Measurements from ENCODE around the gene RIPK3. TPM values are rescaled to one million over a fixed set of nuclear protein-coding genes. Genes with fewer than 3 reads are reported as not detected.

RIPK3 gene
- total and polyA plus RNA-seq, 2 experiments from 2014 or later: 0.32 to 1.5 TPM

DNA sequence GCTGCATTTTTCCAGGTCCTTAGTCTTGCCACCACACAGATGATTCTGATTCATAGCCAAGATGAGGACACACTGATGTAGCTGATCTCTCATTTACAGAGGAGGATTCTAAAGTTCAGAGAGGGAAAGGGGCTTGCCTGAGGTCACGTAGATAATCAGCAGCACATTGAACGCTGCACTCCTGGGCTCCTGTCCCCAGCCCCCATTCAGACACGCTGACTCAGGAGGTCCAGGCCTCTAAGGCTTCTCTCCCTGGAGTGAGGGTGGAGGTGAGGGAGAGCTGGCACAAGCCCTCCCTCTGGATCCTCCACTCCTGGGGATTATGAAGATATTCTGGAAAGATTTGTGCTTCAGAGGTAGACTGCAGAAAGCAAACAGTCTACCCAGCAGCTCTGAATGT lies 38.5 kb upstream of the RIPK3 start:
- no peaks in the 10 kb centered on the region for H3K36me3 ChIP-seq (ENCODE audit: insufficient read depth)
- no peak overlapping the region for H3K27ac Mint-ChIP-seq
- 0 out of 2 replicates have a peak, but pooled peaks cover 2% of the 10 kb centered on the region for H3F3A ChIP-seq (replicated peaks; ENCODE audit: low read depth)
- no peak overlapping the region for H3K4me3 ChIP-seq
- peaks cover 31% of the 10 kb centered on the region for H3K4me1 ChIP-seq (ENCODE audit: insufficient read depth)
- no peak overlapping the region for H3K4me3 Mint-ChIP-seq
- H3K79me2 ChIP-seq (replicated peaks; ENCODE audit: insufficient read depth): no peaks in the 10 kb centered on the region
- DNase-seq (ENCODE audit: low spot score) (no peak), ATAC-seq (no peak)
- no peaks in the 10 kb centered on the region for H4K20me1 ChIP-seq (replicated peaks; ENCODE audit: insufficient read depth)
- no peaks in the 10 kb centered on the region for H3K27me3 ChIP-seq (ENCODE audit: insufficient read depth)
- peaks cover 6% of the 10 kb centered on the region; the same call in 2 of the 3 replicates for H3K36me3 Mint-ChIP-seq (ENCODE audit: low read depth)
- H3K9me3 Mint-ChIP-seq: no peaks in the 10 kb centered on the region
- no peak overlapping the region for H2AFZ ChIP-seq
- H3K27me3 Mint-ChIP-seq (ENCODE audit: insufficient read depth, low read depth, poor library complexity): peaks cover 25% of the 10 kb centered on the region
- no peak overlapping the region for H3K4me2 ChIP-seq
- H3K9me2 ChIP-seq (ENCODE audit: insufficient read depth): no peaks in the 10 kb centered on the region
- H3K4me1 Mint-ChIP-seq: peaks cover 41% of the 10 kb centered on the region
- H3K27ac ChIP-seq (ENCODE audit: low read depth): no peak overlapping the region
- TF ChIP-seq JUNB (IDR thresholded peaks at IDR 0.05; ENCODE audit: unreplicated experiment) (no peak), STAT1 (IDR thresholded peaks at IDR 0.05; ENCODE audit: unreplicated experiment) (no peak), ZNF114 (CRISPR knock-in tag; IDR thresholded peaks at IDR 0.05) (no peak), NANOG (IDR thresholded peaks at IDR 0.05; ENCODE audit: borderline replicate concordance) (no peak), EZH2 (IDR thresholded peaks at IDR 0.05; ENCODE audit: low read depth, unreplicated experiment) (no peak), ZNF331 (CRISPR knock-in tag; IDR thresholded peaks at IDR 0.05; ENCODE audit: low read depth) (no peak), CREB1 (CRISPR knock-in tag; IDR thresholded peaks at IDR 0.05; ENCODE audit: low read depth) (no peak), EZH2phosphoT487 (IDR thresholded peaks at IDR 0.05; ENCODE audit: unreplicated experiment) (no peak), POLR2AphosphoS5 (IDR thresholded peaks at IDR 0.05; ENCODE audit: low read depth) (no peak)
- TF ChIP-seq, protein P1, sequence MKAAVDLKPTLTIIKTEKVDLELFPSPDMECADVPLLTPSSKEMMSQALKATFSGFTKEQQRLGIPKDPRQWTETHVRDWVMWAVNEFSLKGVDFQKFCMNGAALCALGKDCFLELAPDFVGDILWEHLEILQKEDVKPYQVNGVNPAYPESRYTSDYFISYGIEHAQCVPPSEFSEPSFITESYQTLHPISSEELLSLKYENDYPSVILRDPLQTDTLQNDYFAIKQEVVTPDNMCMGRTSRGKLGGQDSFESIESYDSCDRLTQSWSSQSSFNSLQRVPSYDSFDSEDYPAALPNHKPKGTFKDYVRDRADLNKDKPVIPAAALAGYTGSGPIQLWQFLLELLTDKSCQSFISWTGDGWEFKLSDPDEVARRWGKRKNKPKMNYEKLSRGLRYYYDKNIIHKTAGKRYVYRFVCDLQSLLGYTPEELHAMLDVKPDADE (IDR thresholded peaks at IDR 0.05): no peak
- TF ChIP-seq, protein P2, sequence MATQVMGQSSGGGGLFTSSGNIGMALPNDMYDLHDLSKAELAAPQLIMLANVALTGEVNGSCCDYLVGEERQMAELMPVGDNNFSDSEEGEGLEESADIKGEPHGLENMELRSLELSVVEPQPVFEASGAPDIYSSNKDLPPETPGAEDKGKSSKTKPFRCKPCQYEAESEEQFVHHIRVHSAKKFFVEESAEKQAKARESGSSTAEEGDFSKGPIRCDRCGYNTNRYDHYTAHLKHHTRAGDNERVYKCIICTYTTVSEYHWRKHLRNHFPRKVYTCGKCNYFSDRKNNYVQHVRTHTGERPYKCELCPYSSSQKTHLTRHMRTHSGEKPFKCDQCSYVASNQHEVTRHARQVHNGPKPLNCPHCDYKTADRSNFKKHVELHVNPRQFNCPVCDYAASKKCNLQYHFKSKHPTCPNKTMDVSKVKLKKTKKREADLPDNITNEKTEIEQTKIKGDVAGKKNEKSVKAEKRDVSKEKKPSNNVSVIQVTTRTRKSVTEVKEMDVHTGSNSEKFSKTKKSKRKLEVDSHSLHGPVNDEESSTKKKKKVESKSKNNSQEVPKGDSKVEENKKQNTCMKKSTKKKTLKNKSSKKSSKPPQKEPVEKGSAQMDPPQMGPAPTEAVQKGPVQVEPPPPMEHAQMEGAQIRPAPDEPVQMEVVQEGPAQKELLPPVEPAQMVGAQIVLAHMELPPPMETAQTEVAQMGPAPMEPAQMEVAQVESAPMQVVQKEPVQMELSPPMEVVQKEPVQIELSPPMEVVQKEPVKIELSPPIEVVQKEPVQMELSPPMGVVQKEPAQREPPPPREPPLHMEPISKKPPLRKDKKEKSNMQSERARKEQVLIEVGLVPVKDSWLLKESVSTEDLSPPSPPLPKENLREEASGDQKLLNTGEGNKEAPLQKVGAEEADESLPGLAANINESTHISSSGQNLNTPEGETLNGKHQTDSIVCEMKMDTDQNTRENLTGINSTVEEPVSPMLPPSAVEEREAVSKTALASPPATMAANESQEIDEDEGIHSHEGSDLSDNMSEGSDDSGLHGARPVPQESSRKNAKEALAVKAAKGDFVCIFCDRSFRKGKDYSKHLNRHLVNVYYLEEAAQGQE (IDR thresholded peaks at IDR 0.05; ENCODE audit: unreplicated experiment): no peak
- TF ChIP-seq, protein P3, sequence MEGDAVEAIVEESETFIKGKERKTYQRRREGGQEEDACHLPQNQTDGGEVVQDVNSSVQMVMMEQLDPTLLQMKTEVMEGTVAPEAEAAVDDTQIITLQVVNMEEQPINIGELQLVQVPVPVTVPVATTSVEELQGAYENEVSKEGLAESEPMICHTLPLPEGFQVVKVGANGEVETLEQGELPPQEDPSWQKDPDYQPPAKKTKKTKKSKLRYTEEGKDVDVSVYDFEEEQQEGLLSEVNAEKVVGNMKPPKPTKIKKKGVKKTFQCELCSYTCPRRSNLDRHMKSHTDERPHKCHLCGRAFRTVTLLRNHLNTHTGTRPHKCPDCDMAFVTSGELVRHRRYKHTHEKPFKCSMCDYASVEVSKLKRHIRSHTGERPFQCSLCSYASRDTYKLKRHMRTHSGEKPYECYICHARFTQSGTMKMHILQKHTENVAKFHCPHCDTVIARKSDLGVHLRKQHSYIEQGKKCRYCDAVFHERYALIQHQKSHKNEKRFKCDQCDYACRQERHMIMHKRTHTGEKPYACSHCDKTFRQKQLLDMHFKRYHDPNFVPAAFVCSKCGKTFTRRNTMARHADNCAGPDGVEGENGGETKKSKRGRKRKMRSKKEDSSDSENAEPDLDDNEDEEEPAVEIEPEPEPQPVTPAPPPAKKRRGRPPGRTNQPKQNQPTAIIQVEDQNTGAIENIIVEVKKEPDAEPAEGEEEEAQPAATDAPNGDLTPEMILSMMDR (conservative IDR thresholded peaks at IDR 0.05; ENCODE audit: low read depth in 2 of 2): no peak
- TF ChIP-seq, protein P4, sequence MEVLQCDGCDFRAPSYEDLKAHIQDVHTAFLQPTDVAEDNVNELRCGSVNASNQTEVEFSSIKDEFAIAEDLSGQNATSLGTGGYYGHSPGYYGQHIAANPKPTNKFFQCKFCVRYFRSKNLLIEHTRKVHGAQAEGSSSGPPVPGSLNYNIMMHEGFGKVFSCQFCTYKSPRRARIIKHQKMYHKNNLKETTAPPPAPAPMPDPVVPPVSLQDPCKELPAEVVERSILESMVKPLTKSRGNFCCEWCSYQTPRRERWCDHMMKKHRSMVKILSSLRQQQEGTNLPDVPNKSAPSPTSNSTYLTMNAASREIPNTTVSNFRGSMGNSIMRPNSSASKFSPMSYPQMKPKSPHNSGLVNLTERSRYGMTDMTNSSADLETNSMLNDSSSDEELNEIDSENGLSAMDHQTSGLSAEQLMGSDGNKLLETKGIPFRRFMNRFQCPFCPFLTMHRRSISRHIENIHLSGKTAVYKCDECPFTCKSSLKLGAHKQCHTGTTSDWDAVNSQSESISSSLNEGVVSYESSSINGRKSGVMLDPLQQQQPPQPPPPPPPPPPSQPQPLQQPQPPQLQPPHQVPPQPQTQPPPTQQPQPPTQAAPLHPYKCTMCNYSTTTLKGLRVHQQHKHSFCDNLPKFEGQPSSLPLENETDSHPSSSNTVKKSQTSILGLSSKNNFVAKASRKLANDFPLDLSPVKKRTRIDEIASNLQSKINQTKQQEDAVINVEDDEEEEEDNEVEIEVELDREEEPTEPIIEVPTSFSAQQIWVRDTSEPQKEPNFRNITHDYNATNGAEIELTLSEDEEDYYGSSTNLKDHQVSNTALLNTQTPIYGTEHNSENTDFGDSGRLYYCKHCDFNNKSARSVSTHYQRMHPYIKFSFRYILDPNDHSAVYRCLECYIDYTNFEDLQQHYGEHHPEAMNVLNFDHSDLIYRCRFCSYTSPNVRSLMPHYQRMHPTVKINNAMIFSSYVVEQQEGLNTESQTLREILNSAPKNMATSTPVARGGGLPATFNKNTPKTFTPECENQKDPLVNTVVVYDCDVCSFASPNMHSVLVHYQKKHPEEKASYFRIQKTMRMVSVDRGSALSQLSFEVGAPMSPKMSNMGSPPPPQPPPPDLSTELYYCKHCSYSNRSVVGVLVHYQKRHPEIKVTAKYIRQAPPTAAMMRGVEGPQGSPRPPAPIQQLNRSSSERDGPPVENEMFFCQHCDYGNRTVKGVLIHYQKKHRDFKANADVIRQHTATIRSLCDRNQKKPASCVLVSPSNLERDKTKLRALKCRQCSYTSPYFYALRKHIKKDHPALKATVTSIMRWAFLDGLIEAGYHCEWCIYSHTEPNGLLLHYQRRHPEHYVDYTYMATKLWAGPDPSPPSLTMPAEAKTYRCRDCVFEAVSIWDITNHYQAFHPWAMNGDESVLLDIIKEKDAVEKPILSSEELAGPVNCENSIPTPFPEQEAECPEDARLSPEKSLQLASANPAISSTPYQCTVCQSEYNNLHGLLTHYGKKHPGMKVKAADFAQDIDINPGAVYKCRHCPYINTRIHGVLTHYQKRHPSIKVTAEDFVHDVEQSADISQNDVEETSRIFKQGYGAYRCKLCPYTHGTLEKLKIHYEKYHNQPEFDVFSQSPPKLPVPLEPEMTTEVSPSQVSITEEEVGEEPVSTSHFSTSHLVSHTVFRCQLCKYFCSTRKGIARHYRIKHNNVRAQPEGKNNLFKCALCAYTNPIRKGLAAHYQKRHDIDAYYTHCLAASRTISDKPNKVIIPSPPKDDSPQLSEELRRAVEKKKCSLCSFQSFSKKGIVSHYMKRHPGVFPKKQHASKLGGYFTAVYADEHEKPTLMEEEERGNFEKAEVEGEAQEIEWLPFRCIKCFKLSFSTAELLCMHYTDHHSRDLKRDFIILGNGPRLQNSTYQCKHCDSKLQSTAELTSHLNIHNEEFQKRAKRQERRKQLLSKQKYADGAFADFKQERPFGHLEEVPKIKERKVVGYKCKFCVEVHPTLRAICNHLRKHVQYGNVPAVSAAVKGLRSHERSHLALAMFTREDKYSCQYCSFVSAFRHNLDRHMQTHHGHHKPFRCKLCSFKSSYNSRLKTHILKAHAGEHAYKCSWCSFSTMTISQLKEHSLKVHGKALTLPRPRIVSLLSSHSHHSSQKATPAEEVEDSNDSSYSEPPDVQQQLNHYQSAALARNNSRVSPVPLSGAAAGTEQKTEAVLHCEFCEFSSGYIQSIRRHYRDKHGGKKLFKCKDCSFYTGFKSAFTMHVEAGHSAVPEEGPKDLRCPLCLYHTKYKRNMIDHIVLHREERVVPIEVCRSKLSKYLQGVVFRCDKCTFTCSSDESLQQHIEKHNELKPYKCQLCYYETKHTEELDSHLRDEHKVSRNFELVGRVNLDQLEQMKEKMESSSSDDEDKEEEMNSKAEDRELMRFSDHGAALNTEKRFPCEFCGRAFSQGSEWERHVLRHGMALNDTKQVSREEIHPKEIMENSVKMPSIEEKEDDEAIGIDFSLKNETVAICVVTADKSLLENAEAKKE (CRISPR knock-in tag; IDR thresholded peaks at IDR 0.05): no peak
